ENCODE data around the gene TRRAP.
A peak's percentile ranks its signal among the peaks of the same experiment; 100 is the strongest.

The TRRAP gene

GRCh38 chr7:98879979-98880315 lies 1.6 kb downstream of the TRRAP start:
- peak overlapping the region; percentile 94 for H3K4me3 ChIP-seq (ENCODE audit: low read length)
- TF ChIP-seq CTCF (conservative IDR thresholded peaks at IDR 0.05; ENCODE audit: low read length) = no peak

DNA sequence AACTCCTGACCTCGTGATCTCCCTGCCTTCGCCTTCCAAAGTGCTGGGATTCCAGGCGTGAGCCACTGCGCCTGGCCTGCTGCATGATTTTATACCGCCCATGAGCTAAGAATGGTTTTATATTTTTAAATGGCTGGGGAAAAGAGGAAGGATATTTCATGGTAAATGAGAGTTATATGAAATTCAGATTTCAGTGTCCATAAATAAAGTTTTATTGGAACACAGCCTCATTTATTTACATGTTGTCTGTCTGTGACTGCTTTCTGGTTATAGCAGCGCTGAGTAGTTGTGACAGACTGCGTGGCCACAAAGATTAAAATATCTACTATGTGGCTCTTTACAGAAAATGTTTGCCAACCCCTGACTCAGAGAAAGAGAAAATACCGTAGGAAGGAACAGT lies 2.2 kb downstream of the TRRAP start:
- DNase-seq (ENCODE audit: low read depth) = no peak
- no peak overlapping the region for H3K4me3 ChIP-seq (ENCODE audit: low read length)
- no peak for TF ChIP-seq CTCF (conservative IDR thresholded peaks at IDR 0.05; ENCODE audit: low read length)

More at GRCh38 chr7:98879979-98880315, 1.6 kb downstream of the TRRAP start:
- DNase-seq (ENCODE audit: low read depth) = no peak

DNA sequence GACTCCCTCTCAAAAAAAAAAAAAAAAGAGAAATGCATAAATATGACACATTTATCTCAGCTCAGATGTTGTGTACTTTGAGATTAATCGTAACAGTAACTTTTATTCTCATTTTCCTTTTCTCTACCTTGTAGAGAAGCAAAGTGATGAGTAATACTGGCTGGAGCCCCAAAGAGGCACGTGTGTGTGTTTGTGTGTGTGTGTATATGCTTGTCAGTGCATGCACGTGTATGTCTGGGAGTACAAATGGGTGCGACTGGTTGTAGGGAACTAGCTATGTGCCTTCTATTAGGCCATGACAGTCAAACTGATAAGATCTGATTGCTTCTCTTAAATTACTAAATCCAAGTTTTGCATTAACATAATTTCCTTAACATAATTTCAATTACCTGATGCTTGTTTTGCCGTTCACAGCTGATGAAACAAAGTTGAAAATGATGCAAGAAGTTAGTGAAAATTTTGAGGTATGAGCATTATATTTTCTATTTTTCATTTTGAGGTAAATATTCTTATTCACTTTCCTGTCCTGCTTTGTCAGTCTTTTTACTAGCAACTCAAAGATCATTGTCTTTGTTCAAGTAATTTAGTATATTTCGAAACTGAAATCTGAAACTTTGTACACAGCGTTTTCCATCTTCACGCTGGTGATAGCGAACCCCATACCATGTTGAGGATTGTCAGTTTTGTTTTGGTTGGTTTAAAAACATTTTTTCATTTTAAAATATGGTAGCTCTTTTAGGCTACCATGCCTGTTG lies 3.4 kb downstream of the TRRAP start:
- DNase-seq (ENCODE audit: low read depth) = no peak
- TF ChIP-seq CTCF (conservative IDR thresholded peaks at IDR 0.05; ENCODE audit: low read length) = no peak
- H3K4me3 ChIP-seq (ENCODE audit: low read length) = no peak overlapping the region

- DNase-seq (ENCODE audit: low read depth) = no peak
- H3K4me3 ChIP-seq (ENCODE audit: low read length) = no peak overlapping the region
- TF ChIP-seq CTCF (conservative IDR thresholded peaks at IDR 0.05; ENCODE audit: low read length) = no peak
These were observed 6.1 kb downstream of the TRRAP start for GRCh38 chr7:98884416-98884815.

DNA sequence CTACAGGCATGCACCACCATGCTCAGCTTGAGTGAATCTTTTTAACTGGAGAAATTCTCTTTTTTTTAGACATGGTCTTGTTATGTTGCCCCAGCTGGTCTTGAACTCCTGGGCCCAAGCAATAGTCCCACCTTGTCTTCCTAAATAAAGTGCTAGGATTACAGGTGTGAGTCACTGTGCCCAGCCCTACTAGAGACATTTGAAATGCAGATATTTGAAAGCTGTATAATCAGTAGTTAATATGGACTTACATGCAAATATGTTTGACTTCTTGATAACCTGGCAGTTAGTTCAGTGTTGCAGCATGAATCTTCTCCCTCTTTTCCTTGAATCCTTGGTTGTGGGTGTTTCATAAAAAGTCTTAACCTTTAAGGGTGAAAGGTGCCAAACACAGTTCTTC lies 8.7 kb downstream of the TRRAP start:
- no peak overlapping the region for H3K4me3 ChIP-seq (ENCODE audit: low read length)
- DNase-seq (ENCODE audit: low read depth) = no peak
- TF ChIP-seq CTCF (conservative IDR thresholded peaks at IDR 0.05; ENCODE audit: low read length) = no peak

DNA sequence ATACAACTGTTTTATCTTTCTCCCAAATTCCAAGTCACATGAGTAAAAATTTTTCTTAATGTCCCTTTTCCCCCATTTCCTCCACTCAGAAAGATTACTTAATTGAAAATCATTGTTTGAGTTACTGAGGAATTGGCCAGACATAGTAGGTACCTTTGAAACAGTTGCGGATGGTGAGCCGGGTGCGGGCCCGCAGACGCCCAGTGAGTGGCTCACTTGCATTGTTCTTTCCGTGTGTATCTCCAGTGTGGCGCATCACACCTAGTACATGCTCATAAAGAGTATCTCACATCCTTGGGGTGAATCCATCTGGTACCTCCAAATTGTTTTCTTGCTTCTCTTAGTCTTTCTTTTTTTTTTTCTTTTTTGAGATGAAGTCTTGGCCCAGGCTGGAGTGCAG lies 14.3 kb downstream of the TRRAP start:
- no peak for DNase-seq (ENCODE audit: low read depth)
- no peak for TF ChIP-seq CTCF (conservative IDR thresholded peaks at IDR 0.05; ENCODE audit: low read length)
- H3K4me3 ChIP-seq (ENCODE audit: low read length) = no peak overlapping the region

- no peak for TF ChIP-seq CTCF (conservative IDR thresholded peaks at IDR 0.05; ENCODE audit: low read length)
- no peak for DNase-seq (ENCODE audit: low read depth)
- H3K4me3 ChIP-seq (ENCODE audit: low read length) = no peak overlapping the region
These were observed 21.5 kb downstream of the TRRAP start for GRCh38 chr7:98899816-98900215.
